Measurements from ENCODE around the gene NDUFB4.

DNA sequence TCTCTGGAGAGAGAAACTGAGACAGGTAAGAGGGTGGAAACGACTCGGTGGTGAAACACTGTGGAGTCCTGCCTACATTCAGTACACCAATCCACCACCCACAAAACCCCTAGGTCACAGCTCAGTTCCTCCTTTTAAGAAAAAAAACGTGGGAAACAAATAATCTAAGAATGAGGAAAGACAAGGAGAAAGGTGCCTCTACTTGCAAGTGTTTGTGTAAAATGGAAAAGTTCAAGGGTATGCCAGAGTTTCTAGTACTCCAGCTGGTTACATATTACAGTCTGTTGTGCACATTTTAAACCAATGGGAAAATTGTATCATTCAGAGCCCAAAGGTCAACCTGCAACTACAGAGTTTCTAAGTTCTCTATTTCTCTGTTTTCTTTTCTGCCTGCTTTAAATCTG is 53.7 kb downstream of the NDUFB4 start:
- TF ChIP-seq, protein P1, sequence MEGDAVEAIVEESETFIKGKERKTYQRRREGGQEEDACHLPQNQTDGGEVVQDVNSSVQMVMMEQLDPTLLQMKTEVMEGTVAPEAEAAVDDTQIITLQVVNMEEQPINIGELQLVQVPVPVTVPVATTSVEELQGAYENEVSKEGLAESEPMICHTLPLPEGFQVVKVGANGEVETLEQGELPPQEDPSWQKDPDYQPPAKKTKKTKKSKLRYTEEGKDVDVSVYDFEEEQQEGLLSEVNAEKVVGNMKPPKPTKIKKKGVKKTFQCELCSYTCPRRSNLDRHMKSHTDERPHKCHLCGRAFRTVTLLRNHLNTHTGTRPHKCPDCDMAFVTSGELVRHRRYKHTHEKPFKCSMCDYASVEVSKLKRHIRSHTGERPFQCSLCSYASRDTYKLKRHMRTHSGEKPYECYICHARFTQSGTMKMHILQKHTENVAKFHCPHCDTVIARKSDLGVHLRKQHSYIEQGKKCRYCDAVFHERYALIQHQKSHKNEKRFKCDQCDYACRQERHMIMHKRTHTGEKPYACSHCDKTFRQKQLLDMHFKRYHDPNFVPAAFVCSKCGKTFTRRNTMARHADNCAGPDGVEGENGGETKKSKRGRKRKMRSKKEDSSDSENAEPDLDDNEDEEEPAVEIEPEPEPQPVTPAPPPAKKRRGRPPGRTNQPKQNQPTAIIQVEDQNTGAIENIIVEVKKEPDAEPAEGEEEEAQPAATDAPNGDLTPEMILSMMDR (conservative IDR thresholded peaks at IDR 0.05 in 1 of 2, IDR thresholded peaks at IDR 0.05 in 1 of 2; ENCODE audit: low read depth in 1 of 2, low read length in 2 of 2), result no peak
- TF ChIP-seq EZH2 (IDR thresholded peaks at IDR 0.05; ENCODE audit: low read length, missing control alignments), result no peak
